ENCODE data around the gene ABHD18.

GRCh38 chr4:128025319-128025718, 60.1 kb downstream of the ABHD18 start:
- TF ChIP-seq CTCF (conservative IDR thresholded peaks at IDR 0.05) (no peak), ZFX (IDR thresholded peaks at IDR 0.05) (no peak)
